GM12865 (cell line): Measurements from ENCODE around the gene ARSB.

Experiments used
- DNase-seq: peaks from one replicate; pipeline ENCODE4 v3.0.0; 2010; ENCODE audit warnings: low read depth
- H3K4me3 ChIP-seq: 2 replicates; pipeline ENCODE4 v1.5.1; 2011; ENCODE audit warnings: mild to moderate bottlenecking, low read depth, low read length, control low read depth
- CTCF ChIP-seq: IDR thresholded peaks from 2 replicates; pipeline ENCODE4 v1.5.1; 2011; ENCODE audit warnings: low read length, control low read depth, low read depth, inconsistent platforms; ENCODE audit not compliant: insufficient read depth; ENCODE audit errors: missing control alignments

ARSB gene

GRCh38 chr5:78803353-78803752, 181.8 kb downstream of the ARSB start:
- TF ChIP-seq CTCF, result no peak
- H3K4me3 ChIP-seq, result no peak overlapping the region
- DNase-seq, result no peak

GRCh38 chr5:78801413-78801812, 183.7 kb downstream of the ARSB start:
- no peak for DNase-seq
- no peak for TF ChIP-seq CTCF

GRCh38 chr5:78799266-78800017, 185.7 kb downstream of the ARSB start:
- no peak for TF ChIP-seq CTCF
- H3K4me3 ChIP-seq, result no peak overlapping the region
- no peak for DNase-seq

More at GRCh38 chr5:78801413-78801812, 183.7 kb downstream of the ARSB start:
- H3K4me3 ChIP-seq, result no peak overlapping the region

GRCh38 chr5:78798673-78799029, 186.5 kb downstream of the ARSB start:
- TF ChIP-seq CTCF, result no peak
- no peak for DNase-seq
- no peak overlapping the region for H3K4me3 ChIP-seq

GRCh38 chr5:78797936-78798672, 187.0 kb downstream of the ARSB start:
- H3K4me3 ChIP-seq, result no peak overlapping the region
- no peak for DNase-seq
- no peak for TF ChIP-seq CTCF

GRCh38 chr5:78795757-78796156, 189.4 kb downstream of the ARSB start:
- H3K4me3 ChIP-seq, result no peak overlapping the region
- no peak for TF ChIP-seq CTCF
- DNase-seq, result no peak
